GM12864 (cell line): ENCODE measurements around the gene TATDN2.
"Not testable (repeated sequence)": the region's sequence is repeated elsewhere in the genome, so short reads cannot be mapped to it uniquely, and the experiment has no call there.

Source experiments
- DNase-seq: peaks from one replicate; pipeline ENCODE4 v3.0.0-alpha.2; 2011; ENCODE audit warnings: low read depth
- H3K4me3 ChIP-seq: 2 replicates; pipeline ENCODE4 v1.5.1; 2011; ENCODE audit warnings: mild to moderate bottlenecking, low read depth, low read length, control low read depth
- TF ChIP-seq, protein P1 (sequence below): IDR thresholded peaks from 2 replicates; pipeline ENCODE4 v1.5.1; 2011; ENCODE audit warnings: low read depth, mild to moderate bottlenecking, moderate library complexity, low read length, control low read depth, inconsistent platforms; ENCODE audit errors: missing control alignments

TATDN2 gene

DNA sequence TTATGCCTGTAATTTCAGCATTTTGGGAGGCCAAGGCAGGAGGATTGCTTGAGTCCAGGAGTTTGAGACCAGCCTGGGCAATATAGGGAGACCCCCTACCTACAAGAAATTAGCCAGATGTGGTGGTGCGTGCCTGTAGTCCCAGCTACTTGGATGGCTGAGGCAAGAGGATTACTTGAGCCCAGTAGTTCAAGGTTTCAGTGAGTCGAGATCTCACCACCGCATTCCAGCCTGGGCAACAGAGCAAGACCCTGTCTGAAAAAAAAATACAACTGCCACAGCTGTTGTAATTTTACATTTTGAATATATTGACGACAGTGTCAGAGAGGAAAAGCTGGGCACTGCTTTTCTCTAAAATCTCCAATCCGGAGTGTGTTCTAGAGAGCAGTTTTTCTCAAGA is 21.2 kb downstream of the TATDN2 start:
- DNase-seq, result no peak
- H3K4me3 ChIP-seq, result no peak overlapping the region
- TF ChIP-seq, protein P1, sequence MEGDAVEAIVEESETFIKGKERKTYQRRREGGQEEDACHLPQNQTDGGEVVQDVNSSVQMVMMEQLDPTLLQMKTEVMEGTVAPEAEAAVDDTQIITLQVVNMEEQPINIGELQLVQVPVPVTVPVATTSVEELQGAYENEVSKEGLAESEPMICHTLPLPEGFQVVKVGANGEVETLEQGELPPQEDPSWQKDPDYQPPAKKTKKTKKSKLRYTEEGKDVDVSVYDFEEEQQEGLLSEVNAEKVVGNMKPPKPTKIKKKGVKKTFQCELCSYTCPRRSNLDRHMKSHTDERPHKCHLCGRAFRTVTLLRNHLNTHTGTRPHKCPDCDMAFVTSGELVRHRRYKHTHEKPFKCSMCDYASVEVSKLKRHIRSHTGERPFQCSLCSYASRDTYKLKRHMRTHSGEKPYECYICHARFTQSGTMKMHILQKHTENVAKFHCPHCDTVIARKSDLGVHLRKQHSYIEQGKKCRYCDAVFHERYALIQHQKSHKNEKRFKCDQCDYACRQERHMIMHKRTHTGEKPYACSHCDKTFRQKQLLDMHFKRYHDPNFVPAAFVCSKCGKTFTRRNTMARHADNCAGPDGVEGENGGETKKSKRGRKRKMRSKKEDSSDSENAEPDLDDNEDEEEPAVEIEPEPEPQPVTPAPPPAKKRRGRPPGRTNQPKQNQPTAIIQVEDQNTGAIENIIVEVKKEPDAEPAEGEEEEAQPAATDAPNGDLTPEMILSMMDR, result no peak

DNA sequence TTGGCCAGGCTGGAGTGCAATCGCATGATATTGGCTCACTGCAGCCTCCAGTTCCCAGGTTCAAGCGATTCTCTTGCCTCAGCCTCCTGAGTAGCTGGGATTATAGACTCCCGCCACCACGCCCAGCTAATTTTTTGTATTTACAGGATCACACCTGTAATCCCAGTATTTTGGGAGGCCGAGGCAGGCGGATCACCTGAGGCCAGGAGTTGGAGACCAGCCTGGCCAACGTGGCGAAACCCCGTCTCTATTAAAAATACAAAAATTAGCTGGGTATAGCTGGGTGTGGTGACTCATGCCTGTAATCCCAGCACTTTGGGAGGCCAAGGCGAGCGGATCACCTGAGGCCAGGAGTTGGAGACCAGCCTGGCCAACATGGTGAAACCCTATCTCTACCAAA is 24.2 kb downstream of the TATDN2 start:
- not testable (repeated sequence) for H3K4me3 ChIP-seq, DNase-seq

DNA sequence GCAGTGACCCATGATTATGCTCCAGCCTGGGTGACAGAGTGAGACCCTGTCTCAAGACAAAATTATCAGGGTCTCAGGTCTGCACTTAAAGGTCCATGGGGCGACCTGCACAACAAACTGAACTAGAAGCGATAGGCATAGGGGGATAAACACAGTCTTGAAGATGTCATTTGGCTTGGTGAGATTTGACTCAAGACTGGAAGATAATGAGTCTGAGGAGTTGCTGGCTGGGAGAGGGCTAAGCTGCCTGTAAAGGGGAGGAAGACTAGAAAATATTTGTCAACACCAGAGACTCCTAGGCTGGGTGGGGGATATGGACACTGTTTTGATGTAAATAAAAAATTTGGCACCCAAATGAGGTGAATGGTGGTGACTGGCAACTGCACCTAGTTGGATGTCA is 24.7 kb downstream of the TATDN2 start:
- TF ChIP-seq, protein P1, result no peak
- H3K4me3 ChIP-seq, result no peak overlapping the region
- no peak for DNase-seq

DNA sequence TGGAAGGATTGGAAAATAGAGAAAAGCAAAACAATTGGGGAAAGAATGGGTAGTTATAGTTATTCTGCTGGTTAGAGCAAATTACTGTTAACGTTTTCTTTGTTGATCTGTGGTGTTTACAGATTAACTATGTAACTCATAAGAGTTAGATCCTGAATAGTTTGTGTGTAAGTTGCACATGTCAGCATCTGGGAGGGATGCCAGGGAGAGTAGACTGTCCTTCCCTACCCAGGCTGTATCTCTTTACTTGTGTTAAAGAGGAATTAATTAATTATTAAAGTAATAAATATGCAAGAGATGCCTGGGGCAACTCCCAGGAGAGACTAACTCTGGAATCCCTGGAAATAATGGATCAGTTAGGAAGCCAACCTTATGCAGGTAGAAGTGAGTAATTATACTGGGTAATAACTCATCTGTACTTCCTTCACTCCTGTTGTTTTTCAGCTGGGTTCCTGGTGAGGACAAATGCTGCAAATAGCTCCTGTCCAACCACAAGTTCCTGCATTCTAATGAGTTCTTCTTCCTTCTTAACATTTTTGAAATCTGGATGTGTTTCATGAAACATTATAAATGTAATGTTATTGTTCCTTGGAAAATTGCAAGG is 25.5 kb downstream of the TATDN2 start:
- no peak for DNase-seq
- TF ChIP-seq, protein P1, result no peak
- H3K4me3 ChIP-seq, result no peak overlapping the region

DNA sequence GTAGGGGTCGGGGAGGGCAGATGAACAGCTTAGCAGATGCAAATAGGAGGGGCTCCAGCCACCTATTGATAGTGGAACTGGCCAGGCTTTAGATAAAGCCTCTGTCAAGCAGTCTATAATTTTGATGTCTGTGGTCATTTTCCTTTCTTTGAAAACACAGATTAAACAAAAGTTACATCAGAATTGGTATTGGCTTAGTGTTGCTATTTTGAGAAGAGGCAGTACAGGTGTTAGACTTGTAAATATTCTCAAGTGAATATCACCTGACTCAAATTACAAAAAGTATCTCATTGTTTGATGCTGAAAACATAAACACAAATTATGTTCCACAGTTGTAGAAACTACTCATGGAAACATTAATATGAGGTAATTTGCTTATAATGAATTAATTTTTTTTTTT is 26.3 kb downstream of the TATDN2 start:
- DNase-seq, result no peak
- H3K4me3 ChIP-seq, result no peak overlapping the region
- TF ChIP-seq, protein P1, result no peak

DNA sequence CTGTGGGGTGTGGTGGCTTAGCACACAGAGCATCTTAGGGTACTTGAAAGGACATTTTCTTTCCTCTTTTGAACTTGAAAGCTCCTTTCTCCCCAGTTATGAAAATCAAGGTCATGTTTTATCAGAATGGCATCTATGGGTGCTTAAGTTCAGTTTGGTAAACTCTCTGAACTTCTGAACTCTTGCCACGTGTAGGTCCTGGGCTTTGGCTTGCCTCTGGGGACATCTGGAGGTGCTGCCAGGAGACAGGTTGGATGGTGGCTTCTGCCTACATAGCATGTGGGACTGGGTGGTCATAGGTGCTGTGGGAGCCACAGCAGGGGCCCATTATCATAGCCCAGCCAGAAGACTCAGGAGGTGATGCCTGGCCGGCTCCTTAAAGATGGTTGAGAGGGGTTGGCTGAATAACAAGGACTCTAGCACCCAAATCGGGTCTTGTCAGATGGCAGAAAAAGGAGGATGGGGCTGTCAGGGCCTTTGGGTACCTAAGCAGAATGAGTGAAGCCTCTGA is 28.9 kb downstream of the TATDN2 start:
- no peak for DNase-seq
- TF ChIP-seq, protein P1, result no peak
- no peak overlapping the region for H3K4me3 ChIP-seq

DNA sequence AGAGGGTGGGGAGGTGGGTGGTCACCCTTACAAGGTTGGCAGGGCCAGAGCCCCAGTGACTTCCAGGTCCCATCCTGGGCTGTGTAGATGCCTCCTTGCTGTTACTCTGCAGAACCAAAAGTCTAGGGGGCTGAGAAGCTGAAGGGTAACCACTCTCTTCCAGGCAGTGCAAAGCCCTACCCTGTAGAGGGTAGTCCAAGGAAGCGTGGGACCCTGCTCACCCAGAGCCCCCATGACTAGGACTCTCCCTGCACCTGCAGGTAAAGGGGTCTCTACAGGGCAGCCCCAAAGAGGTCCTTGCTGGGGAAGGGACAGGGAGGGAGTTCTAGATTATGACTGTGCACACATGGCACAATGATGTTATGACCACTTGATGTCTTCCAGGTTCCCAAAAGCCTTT is 30.2 kb downstream of the TATDN2 start:
- no peak overlapping the region for H3K4me3 ChIP-seq
- TF ChIP-seq, protein P1, result no peak
- no peak for DNase-seq
